Ascending aorta (tissue), 2 donors: ENCODE measurements around the gene ADCY6. TPM values are rescaled to one million over a fixed set of nuclear protein-coding genes. Genes with fewer than 3 reads are reported as not detected.

Experiments
- DNase-seq, 2 donors: peaks; one replicate each; pipeline ENCODE4 v3.0.0-alpha.2; 2019; ENCODE audit warnings: low spot score in 2 of 2
- H3K27ac ChIP-seq, 2 donors: fragments of 200-600 bp; sonication (generic); one replicate each; pipeline ENCODE4 v1.5.1; 2016 to 2017; ENCODE audit warnings: mild to moderate bottlenecking in 1 of 2
- H3K27me3 ChIP-seq: fragments of 200-600 bp; sonication (generic); one replicate; pipeline ENCODE4 v1.5.1; 2017
- H3K36me3 ChIP-seq, 2 donors: fragments of 200-600 bp; sonication (generic); one replicate each; pipeline ENCODE4 v1.5.1; 2016
- H3K4me1 ChIP-seq, 2 donors: fragments of 200-600 bp; sonication (generic); one replicate each; pipeline ENCODE4 v1.5.1; 2016 to 2017; ENCODE audit warnings: mild to moderate bottlenecking in 1 of 2
- H3K4me3 ChIP-seq, 2 donors: fragments of 200-600 bp; sonication (generic); one replicate each; pipeline ENCODE4 v1.5.1; 2016 to 2017; ENCODE audit warnings: mild to moderate bottlenecking in 1 of 2
- H3K9me3 ChIP-seq, 2 donors: fragments of 200-600 bp; sonication (generic); one replicate each; pipeline ENCODE4 v1.5.1; 2016
- CTCF ChIP-seq, 3 experiments: fragments of 200-600 bp in 2 of 3; fragments of 450-650 bp in 1 of 3; sonication (generic) in 2 of 3; IDR thresholded peaks; one replicate each; pipeline ENCODE4 v1.5.1; 2016 to 2019; ENCODE audit warnings: antibody characterized with exemption in 3 of 3, mild to moderate bottlenecking in 1 of 3, moderate library complexity in 1 of 3
- intact Hi-C: fragments of 100-400 bp; cut with DNase I; formaldehyde crosslinking; loops from one replicate; pipeline ENCODE4 v1.15.1; 2023
- total RNA-seq: library from RNA; depleted of rRNA; stranded (reverse); fragments of >200 nt; gene quantifications from one replicate; pipeline ENCODE4 v1.1.0, GENCODE V29; 2016

ADCY6 gene
- total RNA-seq: 65.0 TPM

DNA sequence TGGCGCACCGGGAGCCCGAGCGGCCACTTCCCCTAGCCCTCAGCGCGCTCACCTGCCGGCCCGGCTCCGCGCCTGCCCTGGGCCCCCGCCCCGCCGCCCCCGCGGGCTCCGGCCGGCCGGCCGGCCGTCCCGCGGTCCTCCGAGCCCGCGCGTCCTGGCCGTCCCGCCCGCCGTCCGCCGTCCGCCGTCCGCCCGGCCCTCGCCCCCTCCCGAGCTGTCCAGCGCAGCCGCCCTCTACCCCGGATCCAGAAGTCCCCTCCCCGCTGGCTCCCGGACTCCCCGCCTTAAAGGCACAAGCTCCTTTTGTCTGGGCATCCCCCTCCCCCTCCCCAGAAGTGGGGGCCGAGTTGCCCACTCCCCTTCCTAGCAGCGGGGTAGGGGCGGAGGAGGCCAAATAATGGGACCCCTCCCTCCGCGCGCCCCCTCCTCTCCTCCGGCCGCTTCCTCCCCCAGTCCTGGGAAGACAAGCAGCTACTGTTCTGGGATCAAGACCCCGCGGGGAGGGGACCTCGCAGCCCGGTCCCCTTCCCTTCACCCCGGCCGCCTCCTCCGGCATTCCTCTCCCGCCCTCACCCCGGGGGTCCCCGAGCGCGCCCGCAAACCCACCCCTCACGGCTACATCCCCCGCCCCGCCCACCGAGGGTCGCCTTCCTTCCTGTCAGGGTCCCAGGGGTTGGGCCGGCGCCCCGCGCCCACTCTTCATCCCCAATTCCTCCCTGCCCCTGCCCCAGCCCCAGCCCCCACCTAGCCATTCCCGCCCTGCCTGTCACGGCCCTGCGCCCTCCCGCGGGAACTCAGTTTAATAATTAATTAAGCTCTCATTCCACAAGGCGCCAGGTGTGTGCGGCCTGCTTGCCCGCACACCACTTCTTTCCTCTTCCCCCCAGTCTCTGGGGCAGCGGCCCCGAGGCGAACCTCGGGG lies at the start of gene ADCY6:
ADCY6 (minus strand) TSS at position 236 of the 922 bp plus-strand sequence. CDS start 5,655 bp downstream, outside the sequence.
- no peaks in the 10 kb centered on the region for H3K9me3 ChIP-seq
- intact Hi-C loops: loop anchor here (1.0 to 2.0 kb wide), 2 partner anchors 10 to 72 kb away; partner anchors contain the start of gene CCNT1
- H3K4me1 ChIP-seq: peaks cover 7 to 15% of the 10 kb centered on the region in 2 donors
- no peaks in the 10 kb centered on the region for H3K27me3 ChIP-seq
- TF ChIP-seq CTCF (IDR thresholded peaks at IDR 0.05): no peak
- peak in 1 of 2 donors; percentile 89 for DNase-seq
- H3K4me3 ChIP-seq: peak within 1 kb of the TSS; percentile 90 to 97
- H3K36me3 ChIP-seq: no peaks in the 10 kb centered on the region
- H3K27ac ChIP-seq: peak within 1 kb of the TSS; percentile 97 to 99

DNA sequence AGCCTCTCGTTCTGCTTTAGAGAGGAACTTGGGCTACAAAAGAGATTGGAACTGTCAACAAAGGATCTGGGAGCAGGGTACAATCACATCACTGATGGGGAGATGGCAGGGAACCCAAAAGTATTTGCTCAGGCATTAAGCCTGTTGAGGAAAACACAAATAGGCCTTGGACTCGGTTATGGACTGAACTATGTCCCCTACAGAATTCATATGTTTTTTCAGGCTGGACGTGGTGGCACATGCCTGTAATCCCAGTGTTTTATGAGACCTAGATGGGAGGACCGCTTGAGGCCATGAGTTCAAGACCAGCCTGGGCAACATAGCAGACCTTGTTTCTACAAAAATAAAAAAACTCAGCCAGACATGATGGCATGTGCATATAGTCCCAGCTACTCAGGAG lies 49.2 kb upstream of the ADCY6 start:
- no peak overlapping the region for H3K27ac ChIP-seq
- no peaks in the 10 kb centered on the region for H3K27me3 ChIP-seq
- no peaks in the 10 kb centered on the region for H3K9me3 ChIP-seq
- intact Hi-C loops: no loop called here
- peaks cover 74 to 91% of the 10 kb centered on the region in 2 donors for H3K36me3 ChIP-seq
- H3K4me3 ChIP-seq: no peak overlapping the region
- DNase-seq: no peak
- no peak for TF ChIP-seq CTCF (IDR thresholded peaks at IDR 0.05)
- no peaks in the 10 kb centered on the region for H3K4me1 ChIP-seq

- Histone ChIP-seq H3K27ac (no peak overlapping the region), H3K9me3 (no peaks in the 10 kb centered on the region), H3K27me3 (no peaks in the 10 kb centered on the region), H3K4me3 (no peak overlapping the region), H3K4me1 (no peaks in the 10 kb centered on the region), H3K36me3 (peaks cover 94 to 96% of the 10 kb centered on the region in 2 donors)
- intact Hi-C loops: no loop called here
- TF ChIP-seq CTCF (IDR thresholded peaks at IDR 0.05): no peak
- DNase-seq: no peak
Observed at GRCh38 chr12:48832321-48833060, 43.6 kb upstream of the ADCY6 start.

DNA sequence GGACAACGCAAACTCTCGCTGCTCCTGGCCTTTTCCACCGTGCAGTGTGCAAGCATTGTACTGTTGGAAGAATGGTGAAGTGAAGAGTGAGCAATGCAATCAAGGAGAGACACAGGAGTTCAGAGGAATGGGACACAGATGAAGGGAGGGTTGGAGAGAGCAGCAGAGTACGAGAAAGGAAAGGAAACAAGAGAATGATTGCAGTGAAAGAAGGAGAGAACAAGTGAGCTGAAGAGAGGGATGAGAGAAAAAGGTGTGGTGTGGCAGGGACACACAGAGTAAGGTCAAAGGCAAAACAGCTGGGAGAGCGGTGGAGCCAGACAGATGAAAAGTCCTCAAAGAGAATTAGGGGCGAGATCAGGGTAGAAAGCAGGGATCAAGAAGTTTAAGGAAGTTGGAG lies 42.4 kb upstream of the ADCY6 start:
- H3K9me3 ChIP-seq: no peaks in the 10 kb centered on the region
- H3K36me3 ChIP-seq: peaks cover 87 to 96% of the 10 kb centered on the region in 2 donors
- intact Hi-C loops: no loop called here

More for the DNA sequence above, 42.4 kb upstream of the ADCY6 start:
- DNase-seq: no peak
- no peak overlapping the region for H3K27ac ChIP-seq
- no peak for TF ChIP-seq CTCF (IDR thresholded peaks at IDR 0.05)
- no peak overlapping the region for H3K4me3 ChIP-seq
- no peaks in the 10 kb centered on the region for H3K27me3 ChIP-seq
- no peaks in the 10 kb centered on the region for H3K4me1 ChIP-seq
